K562 (cell line): ENCODE results near the gene DNALI1. TPM values are rescaled to one million over a fixed set of nuclear protein-coding genes. Genes with fewer than 3 reads are reported as not detected.

ENCODE experiments used
- ADNP ChIP-seq: fragments of 200-800 bp; sonication (Bioruptor generic); IDR thresholded peaks from 2 replicates; pipeline ENCODE4 v1.6.1; 2016; ENCODE audit warnings: missing genetic modification characterization, missing compliant biosample characterization
- DPF2 ChIP-seq: fragments of 450-650 bp; IDR thresholded peaks from 2 replicates; pipeline ENCODE4 v1.6.1; 2016
- EP300 ChIP-seq: IDR thresholded peaks from 2 replicates; pipeline ENCODE4 v1.6.1; 2012; ENCODE audit warnings: low read length, improper control_type of control experiment
- FIP1L1 ChIP-seq: fragments of 200-400 bp; formaldehyde crosslinking; IDR thresholded peaks from 2 replicates; pipeline ENCODE4 v1.6.1; 2018; ENCODE audit warnings: mild to moderate bottlenecking, low read depth, low read length; ENCODE audit not compliant: poor library complexity, severe bottlenecking
- GTF2E2 ChIP-seq: fragments of 200-800 bp; sonication (Bioruptor generic); IDR thresholded peaks from 2 replicates; pipeline ENCODE4 v1.6.1; 2016; ENCODE audit warnings: missing genetic modification characterization, missing compliant biosample characterization
- HEY1 ChIP-seq: fragments of 250-450 bp; sonication (Bioruptor Pico); IDR thresholded peaks from 2 replicates; pipeline ENCODE4 v1.5.0; 2020; ENCODE audit warnings: mild to moderate bottlenecking, moderate library complexity, borderline replicate concordance
- MTA3 ChIP-seq: fragments of 450-650 bp; formaldehyde crosslinking; IDR thresholded peaks from 2 replicates; pipeline ENCODE4 v1.6.1; 2017; ENCODE audit warnings: mild to moderate bottlenecking, borderline replicate concordance
- ZBTB40 ChIP-seq, 2 experiments: fragments of 450-650 bp in 1 of 2; sonication (generic) in 1 of 2; formaldehyde crosslinking in 1 of 2; IDR thresholded peaks; 2 replicates each; pipeline versions ENCODE4 v1.7.1 to v1.9.0; 2016 to 2022; ENCODE audit warnings: inconsistent platforms in 1 of 2, mild to moderate bottlenecking in 1 of 2, missing genetic modification reagents in 1 of 2
- polyA plus RNA-seq, 8 experiments: library from polyadenylated mRNA; depleted of rRNA in 4 of 8; stranded (reverse) in 5 of 8; unstranded in 3 of 8; fragments of >200 nt; fragmentation: Nextera tagmentation in 2 of 8; fragmentation: Illumina TruSeq in 1 of 8; extraction: Ambion mirVana in 2 of 8; extraction: Trizol in 1 of 8; gene quantifications; 2 replicates each; pipeline versions ENCODE4 v1.2.1 to v1.2.3, GENCODE V29; 2011 to 2014; ENCODE audit warnings: inconsistent platforms in 1 of 8, missing spikeins in 1 of 8
- total RNA-seq, 7 experiments: library from RNA; depleted of rRNA in 6 of 7; stranded (reverse); fragments of >200 nt in 6 of 7; fragmentation: Illumina TruSeq in 2 of 7; extraction: Trizol in 2 of 7; gene quantifications; 2 replicates each; pipeline versions ENCODE4 v1.2.1 to v1.2.3, GENCODE V29; 2011 to 2021; ENCODE audit warnings: low replicate concordance in 1 of 7

DNALI1 gene
- total and polyA plus RNA-seq, 9 of the 15 experiments (the other 6 are each of a cell fraction or from before 2014, with no cell fraction given), result 0.87 to 5.6 (median 1.2) TPM

GRCh38 chr1:37602750-37603694 is 46.3 kb downstream of the DNALI1 start (continued):
- TF ChIP-seq ZBTB40 (IDR thresholded peaks at IDR 0.05) (peak; percentile 70), ZBTB40 (CRISPR knock-in tag; IDR thresholded peaks at IDR 0.05) (peak; percentile 52), ADNP (no peak), FIP1L1 (no peak), EP300 (no peak), HEY1 (CRISPR knock-in tag) (no peak), DPF2 (no peak), MTA3 (no peak), GTF2E2 (tag) (no peak)
